Measurements from ENCODE around the gene THAP8.

THAP8 gene

DNA sequence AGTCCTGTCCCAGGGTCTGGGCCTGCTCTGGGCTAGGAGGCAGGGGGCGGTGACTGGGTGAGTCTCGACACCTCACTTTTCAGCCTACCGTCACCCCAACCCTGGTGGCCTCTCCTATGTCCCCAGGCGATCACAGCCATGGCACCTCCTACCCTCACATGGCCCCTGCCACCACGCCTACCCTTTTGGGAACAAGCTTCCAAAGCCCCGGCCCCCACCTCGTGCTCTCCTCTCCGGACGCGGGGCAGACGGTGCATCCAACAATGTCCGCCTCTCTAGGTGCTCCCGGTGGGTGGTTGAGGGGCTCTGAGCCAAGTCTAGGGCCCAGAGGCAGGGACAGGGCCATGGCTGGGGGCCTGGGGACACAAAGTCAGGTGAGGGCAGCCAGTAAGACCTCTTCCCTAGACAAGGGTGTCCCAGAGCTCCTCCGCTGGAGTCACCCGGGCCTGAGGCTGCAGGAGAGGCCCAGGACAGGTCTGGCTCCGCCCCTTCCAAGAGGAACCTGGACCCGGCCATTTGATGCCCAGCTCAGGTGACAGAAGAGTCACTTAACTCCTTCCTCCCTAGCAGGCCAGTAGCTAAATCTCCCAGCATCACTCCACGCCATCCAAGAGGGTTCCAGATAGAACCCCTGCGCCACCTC, 45.6 kb downstream of the THAP8 start, which contains the start of gene SYNE4:
Gene SYNE4 (minus strand): TSS at position 478 of the 643 bp plus-strand sequence. CDS start 132 bp downstream, at position 346.
- Histone ChIP-seq H4K20me1 (ENCODE audit: insufficient read depth, low read length) (no peaks in the 10 kb centered on the region), H3F3A (ENCODE audit: insufficient read depth, low read length) (no peaks in the 10 kb centered on the region), H3K4me3 (ENCODE audit: low read length) (no peak within 1 kb of the TSS), H3K27me3 (replicated peaks; ENCODE audit: insufficient read depth, low read length) (no peaks in the 10 kb centered on the region), H3K9me2 (replicated peaks; ENCODE audit: insufficient read depth, low read length) (no peaks in the 10 kb centered on the region), H3K4me1 (ENCODE audit: low read length) (no peaks in the 10 kb centered on the region), H3K27ac (ENCODE audit: low read length) (no peak within 1 kb of the TSS), H3K79me2 (ENCODE audit: low read length) (peaks cover 4% of the 10 kb centered on the region), H3K4me2 (ENCODE audit: low read depth, low read length) (peak within 1 kb of the TSS; percentile 29; the same call in 1 of the 2 replicates), H2AFZ (ENCODE audit: low read length) (no peak within 1 kb of the TSS), H3K9ac (ENCODE audit: low read length) (no peak within 1 kb of the TSS), H3K36me3 (replicated peaks; ENCODE audit: insufficient read depth, low read length) (no peaks in the 10 kb centered on the region), H3K9me3 (replicated peaks; ENCODE audit: insufficient read depth, low read length) (no peaks in the 10 kb centered on the region)
- TF ChIP-seq CTCF (IDR thresholded peaks at IDR 0.05; ENCODE audit: low read length) (no peak), EZH2 (optimal IDR thresholded peaks at IDR 0.05; ENCODE audit: low read depth, low read length) (no peak), EZH2phosphoT487 (IDR thresholded peaks at IDR 0.05; ENCODE audit: low read length) (no peak)
- no peak for DNase-seq

DNA sequence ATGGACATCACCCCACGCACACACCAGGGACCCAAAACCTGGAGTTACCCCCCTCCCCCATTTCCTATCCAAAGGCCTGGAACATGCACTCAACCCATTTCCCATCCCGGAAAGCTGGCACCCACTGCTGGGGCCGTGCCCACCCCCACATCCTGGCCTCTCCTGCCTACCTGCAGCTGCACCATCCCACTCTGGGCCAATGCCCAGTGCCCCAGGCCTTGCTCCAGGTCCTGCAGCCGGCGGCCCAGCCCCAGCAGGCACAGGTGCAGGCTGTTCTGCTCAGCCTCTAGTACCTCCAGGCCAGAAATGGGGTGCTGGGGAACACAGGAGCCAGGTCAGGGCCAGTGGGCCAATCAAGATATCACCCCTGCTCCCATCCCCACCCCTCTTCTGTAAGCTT, 47.1 kb downstream of the THAP8 start:
- Histone ChIP-seq H3K36me3 (replicated peaks; ENCODE audit: insufficient read depth, low read length) (no peaks in the 10 kb centered on the region), H3K4me1 (ENCODE audit: low read length) (no peaks in the 10 kb centered on the region), H3K27ac (ENCODE audit: low read length) (no peak overlapping the region), H3K4me3 (ENCODE audit: low read length) (no peak overlapping the region), H4K20me1 (ENCODE audit: insufficient read depth, low read length) (no peaks in the 10 kb centered on the region), H3K79me2 (ENCODE audit: low read length) (no peaks in the 10 kb centered on the region), H3K9me3 (replicated peaks; ENCODE audit: insufficient read depth, low read length) (no peaks in the 10 kb centered on the region), H3F3A (ENCODE audit: insufficient read depth, low read length) (no peaks in the 10 kb centered on the region), H3K9me2 (replicated peaks; ENCODE audit: insufficient read depth, low read length) (no peaks in the 10 kb centered on the region), H2AFZ (ENCODE audit: low read length) (no peak overlapping the region), H3K27me3 (replicated peaks; ENCODE audit: insufficient read depth, low read length) (no peaks in the 10 kb centered on the region), H3K9ac (ENCODE audit: low read length) (no peak overlapping the region), H3K4me2 (ENCODE audit: low read depth, low read length) (no peak overlapping the region)
- TF ChIP-seq EZH2 (optimal IDR thresholded peaks at IDR 0.05; ENCODE audit: low read depth, low read length) (no peak), CTCF (IDR thresholded peaks at IDR 0.05; ENCODE audit: low read length) (no peak), EZH2phosphoT487 (IDR thresholded peaks at IDR 0.05; ENCODE audit: low read length) (no peak)
- DNase-seq: no peak

- Histone ChIP-seq H3F3A (ENCODE audit: insufficient read depth, low read length) (no peaks in the 10 kb centered on the region), H3K9me2 (replicated peaks; ENCODE audit: insufficient read depth, low read length) (no peaks in the 10 kb centered on the region), H3K27ac (ENCODE audit: low read length) (no peak overlapping the region), H4K20me1 (ENCODE audit: insufficient read depth, low read length) (no peaks in the 10 kb centered on the region), H3K9ac (ENCODE audit: low read length) (no peak overlapping the region), H3K4me3 (ENCODE audit: low read length) (no peak overlapping the region), H3K4me1 (ENCODE audit: low read length) (no peaks in the 10 kb centered on the region), H3K4me2 (ENCODE audit: low read depth, low read length) (no peak overlapping the region), H2AFZ (ENCODE audit: low read length) (no peak overlapping the region), H3K79me2 (ENCODE audit: low read length) (peaks cover 10% of the 10 kb centered on the region; the same call in 1 of the 2 replicates), H3K36me3 (replicated peaks; ENCODE audit: insufficient read depth, low read length) (no peaks in the 10 kb centered on the region), H3K27me3 (replicated peaks; ENCODE audit: insufficient read depth, low read length) (no peaks in the 10 kb centered on the region), H3K9me3 (replicated peaks; ENCODE audit: insufficient read depth, low read length) (no peaks in the 10 kb centered on the region)
- TF ChIP-seq CTCF (IDR thresholded peaks at IDR 0.05; ENCODE audit: low read length) (no peak), EZH2 (optimal IDR thresholded peaks at IDR 0.05; ENCODE audit: low read depth, low read length) (no peak), EZH2phosphoT487 (IDR thresholded peaks at IDR 0.05; ENCODE audit: low read length) (no peak)
- DNase-seq: no peak
Measured at GRCh38 chr19:36003284-36003683, 50.8 kb downstream of the THAP8 start.
